ENCODE data around the gene EYS. TPM values are rescaled to one million over a fixed set of nuclear protein-coding genes. Genes with fewer than 3 reads are reported as not detected.

EYS gene
- polyA plus RNA-seq, 1 of the 3 experiments (the other 2 are of a cell fraction), result 0.05 TPM

DNA sequence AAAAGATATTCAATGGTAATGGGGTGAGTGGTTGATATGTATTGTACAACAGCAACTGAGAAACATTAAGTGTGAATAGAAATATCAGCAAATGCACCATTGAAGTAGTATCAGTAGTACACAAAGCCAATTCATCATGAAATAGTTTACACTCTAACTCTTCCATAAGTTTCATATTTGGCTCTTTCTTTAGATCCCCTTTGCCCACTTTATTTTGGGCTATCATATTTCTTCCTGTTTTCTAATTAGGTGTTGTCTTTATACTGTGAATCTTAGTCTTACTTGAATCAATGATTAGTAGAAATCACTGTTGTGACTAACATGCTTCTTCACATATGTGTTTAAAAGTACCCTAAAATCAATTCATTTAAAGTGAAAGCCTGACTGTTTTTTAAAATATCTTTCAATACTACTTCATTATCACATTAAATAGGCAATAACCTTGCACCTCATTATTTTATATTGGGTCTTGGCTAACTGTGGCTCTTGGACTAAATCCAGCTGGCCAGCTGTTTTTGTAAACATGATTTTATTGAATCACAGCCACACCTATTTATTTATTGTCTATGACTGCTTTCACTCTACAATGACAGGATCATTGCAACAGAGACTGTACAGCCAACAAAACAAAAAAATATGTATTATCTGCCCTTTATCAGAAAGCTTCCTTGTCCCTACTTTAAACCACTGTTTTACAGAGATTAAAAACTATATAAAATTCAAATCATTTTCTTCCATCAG, 38.9 kb downstream of the EYS start:
- Histone ChIP-seq H3K79me2 (ENCODE audit: insufficient read depth) (no peaks in the 10 kb centered on the region), H3K4me2 (no peak overlapping the region), H3K9me2 (no peaks in the 10 kb centered on the region), H3K4me1 (ENCODE audit: control insufficient read depth in 1 of 2, insufficient read depth in 2 of 2, low read depth in 1 of 2, low read length in 1 of 2) (no peaks in the 10 kb centered on the region), H3F3A (replicated peaks; ENCODE audit: insufficient read depth) (no peaks in the 10 kb centered on the region), H3K9me3 (no peaks in the 10 kb centered on the region), H3K27ac (ENCODE audit: low read depth in 2 of 2, low read length in 1 of 2) (no peak overlapping the region), H3K9ac (no peak overlapping the region), H3K36me3 (replicated peaks in 1 of 2; ENCODE audit: control insufficient read depth in 1 of 2, insufficient read depth in 2 of 2, low read length in 1 of 2) (no peaks in the 10 kb centered on the region), H3K27me3 (ENCODE audit: insufficient read depth) (no peaks in the 10 kb centered on the region), H2AFZ (ENCODE audit: low read depth) (no peak overlapping the region), H3K4me3 (ENCODE audit: low read depth in 2 of 2, low read length in 1 of 2) (no peak overlapping the region), H4K20me1 (ENCODE audit: insufficient read depth) (no peaks in the 10 kb centered on the region)
- ChIA-PET CTCF (interaction anchor here (0.6 kb wide), 1 partner anchor 1517 kb away, joined by 3 read pairs; no protein-coding TSS in a partner anchor), POLR2A (no interaction called here)
- no peak for DNase-seq
- TF ChIP-seq MEF2A (IDR thresholded peaks at IDR 0.05; ENCODE audit: borderline replicate concordance, low read depth), result no peak
- no peak for TF ChIP-seq EZH2phosphoT487 (IDR thresholded peaks at IDR 0.05; ENCODE audit: borderline replicate concordance, low read depth)
- TF ChIP-seq, protein P1, sequence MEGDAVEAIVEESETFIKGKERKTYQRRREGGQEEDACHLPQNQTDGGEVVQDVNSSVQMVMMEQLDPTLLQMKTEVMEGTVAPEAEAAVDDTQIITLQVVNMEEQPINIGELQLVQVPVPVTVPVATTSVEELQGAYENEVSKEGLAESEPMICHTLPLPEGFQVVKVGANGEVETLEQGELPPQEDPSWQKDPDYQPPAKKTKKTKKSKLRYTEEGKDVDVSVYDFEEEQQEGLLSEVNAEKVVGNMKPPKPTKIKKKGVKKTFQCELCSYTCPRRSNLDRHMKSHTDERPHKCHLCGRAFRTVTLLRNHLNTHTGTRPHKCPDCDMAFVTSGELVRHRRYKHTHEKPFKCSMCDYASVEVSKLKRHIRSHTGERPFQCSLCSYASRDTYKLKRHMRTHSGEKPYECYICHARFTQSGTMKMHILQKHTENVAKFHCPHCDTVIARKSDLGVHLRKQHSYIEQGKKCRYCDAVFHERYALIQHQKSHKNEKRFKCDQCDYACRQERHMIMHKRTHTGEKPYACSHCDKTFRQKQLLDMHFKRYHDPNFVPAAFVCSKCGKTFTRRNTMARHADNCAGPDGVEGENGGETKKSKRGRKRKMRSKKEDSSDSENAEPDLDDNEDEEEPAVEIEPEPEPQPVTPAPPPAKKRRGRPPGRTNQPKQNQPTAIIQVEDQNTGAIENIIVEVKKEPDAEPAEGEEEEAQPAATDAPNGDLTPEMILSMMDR (IDR thresholded peaks at IDR 0.05), result no peak

DNA sequence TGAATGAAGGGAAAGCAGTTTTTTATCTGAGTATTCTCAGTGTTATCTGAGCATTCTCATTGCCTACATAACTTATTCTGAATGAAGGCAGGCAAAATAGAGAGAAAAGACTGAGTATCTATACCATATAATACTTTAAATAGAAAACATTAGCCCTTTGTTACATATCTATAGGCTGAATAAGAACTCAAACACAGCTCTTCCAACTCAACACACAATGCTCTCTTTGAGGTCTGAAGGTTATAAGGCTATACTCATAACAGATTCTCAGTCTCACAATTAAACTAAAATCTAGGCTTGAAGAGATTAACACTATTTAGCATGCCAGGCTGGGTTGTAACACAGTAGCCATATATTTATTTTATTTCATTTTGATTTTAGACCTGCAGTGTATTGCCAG, 56.9 kb downstream of the EYS start:
- H3K4me1 ChIP-seq (ENCODE audit: control insufficient read depth in 1 of 2, insufficient read depth in 2 of 2, low read depth in 1 of 2, low read length in 1 of 2), result no peaks in the 10 kb centered on the region; a peak in 1 of 4 replicates
- no peak overlapping the region for H2AFZ ChIP-seq (ENCODE audit: low read depth)
- H3K27ac ChIP-seq (ENCODE audit: low read depth in 2 of 2, low read length in 1 of 2), result no peak overlapping the region
- no peaks in the 10 kb centered on the region for H3F3A ChIP-seq (replicated peaks; ENCODE audit: insufficient read depth)
- no peaks in the 10 kb centered on the region for H3K9me3 ChIP-seq
- no peak overlapping the region for H3K4me3 ChIP-seq (ENCODE audit: low read depth in 2 of 2, low read length in 1 of 2)
- no peaks in the 10 kb centered on the region for H3K36me3 ChIP-seq (replicated peaks in 1 of 2; ENCODE audit: control insufficient read depth in 1 of 2, insufficient read depth in 2 of 2, low read length in 1 of 2)
- no peak overlapping the region for H3K9ac ChIP-seq
- ChIA-PET POLR2A (no interaction called here), CTCF (no interaction called here)
- no peaks in the 10 kb centered on the region for H3K27me3 ChIP-seq (ENCODE audit: insufficient read depth)
- no peaks in the 10 kb centered on the region for H3K9me2 ChIP-seq
- TF ChIP-seq, protein P2, sequence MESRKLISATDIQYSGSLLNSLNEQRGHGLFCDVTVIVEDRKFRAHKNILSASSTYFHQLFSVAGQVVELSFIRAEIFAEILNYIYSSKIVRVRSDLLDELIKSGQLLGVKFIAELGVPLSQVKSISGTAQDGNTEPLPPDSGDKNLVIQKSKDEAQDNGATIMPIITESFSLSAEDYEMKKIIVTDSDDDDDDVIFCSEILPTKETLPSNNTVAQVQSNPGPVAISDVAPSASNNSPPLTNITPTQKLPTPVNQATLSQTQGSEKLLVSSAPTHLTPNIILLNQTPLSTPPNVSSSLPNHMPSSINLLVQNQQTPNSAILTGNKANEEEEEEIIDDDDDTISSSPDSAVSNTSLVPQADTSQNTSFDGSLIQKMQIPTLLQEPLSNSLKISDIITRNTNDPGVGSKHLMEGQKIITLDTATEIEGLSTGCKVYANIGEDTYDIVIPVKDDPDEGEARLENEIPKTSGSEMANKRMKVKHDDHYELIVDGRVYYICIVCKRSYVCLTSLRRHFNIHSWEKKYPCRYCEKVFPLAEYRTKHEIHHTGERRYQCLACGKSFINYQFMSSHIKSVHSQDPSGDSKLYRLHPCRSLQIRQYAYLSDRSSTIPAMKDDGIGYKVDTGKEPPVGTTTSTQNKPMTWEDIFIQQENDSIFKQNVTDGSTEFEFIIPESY (IDR thresholded peaks at IDR 0.05; ENCODE audit: borderline replicate concordance, low read depth), result no peak
- TF ChIP-seq ELF1 (IDR thresholded peaks at IDR 0.05) (no peak), SIN3A (IDR thresholded peaks at IDR 0.05; ENCODE audit: borderline replicate concordance, low read depth, low read length) (no peak), TAF1 (IDR thresholded peaks at IDR 0.05; ENCODE audit: borderline replicate concordance, low read depth, low read length) (no peak), RFX5 (IDR thresholded peaks at IDR 0.05; ENCODE audit: low read length) (no peak), GABPA (IDR thresholded peaks at IDR 0.05; ENCODE audit: low read depth) (no peak), NFIC (IDR thresholded peaks at IDR 0.05; ENCODE audit: borderline replicate concordance) (no peak), GATA2 (CRISPR knock-in tag; IDR thresholded peaks at IDR 0.05) (no peak), SMC3 (IDR thresholded peaks at IDR 0.05; ENCODE audit: low read depth, low read length) (no peak), FOXJ3 (CRISPR knock-in tag; IDR thresholded peaks at IDR 0.05) (no peak), RCOR1 (IDR thresholded peaks at IDR 0.05; ENCODE audit: low read length) (no peak)
- TF ChIP-seq, protein P3, sequence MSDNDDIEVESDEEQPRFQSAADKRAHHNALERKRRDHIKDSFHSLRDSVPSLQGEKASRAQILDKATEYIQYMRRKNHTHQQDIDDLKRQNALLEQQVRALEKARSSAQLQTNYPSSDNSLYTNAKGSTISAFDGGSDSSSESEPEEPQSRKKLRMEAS (IDR thresholded peaks at IDR 0.05; ENCODE audit: low read depth), result no peak
- TF ChIP-seq, protein P4, sequence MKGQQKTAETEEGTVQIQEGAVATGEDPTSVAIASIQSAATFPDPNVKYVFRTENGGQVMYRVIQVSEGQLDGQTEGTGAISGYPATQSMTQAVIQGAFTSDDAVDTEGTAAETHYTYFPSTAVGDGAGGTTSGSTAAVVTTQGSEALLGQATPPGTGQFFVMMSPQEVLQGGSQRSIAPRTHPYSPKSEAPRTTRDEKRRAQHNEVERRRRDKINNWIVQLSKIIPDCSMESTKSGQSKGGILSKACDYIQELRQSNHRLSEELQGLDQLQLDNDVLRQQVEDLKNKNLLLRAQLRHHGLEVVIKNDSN (IDR thresholded peaks at IDR 0.05; ENCODE audit: borderline replicate concordance, low read depth), result no peak
- TF ChIP-seq, protein P5, sequence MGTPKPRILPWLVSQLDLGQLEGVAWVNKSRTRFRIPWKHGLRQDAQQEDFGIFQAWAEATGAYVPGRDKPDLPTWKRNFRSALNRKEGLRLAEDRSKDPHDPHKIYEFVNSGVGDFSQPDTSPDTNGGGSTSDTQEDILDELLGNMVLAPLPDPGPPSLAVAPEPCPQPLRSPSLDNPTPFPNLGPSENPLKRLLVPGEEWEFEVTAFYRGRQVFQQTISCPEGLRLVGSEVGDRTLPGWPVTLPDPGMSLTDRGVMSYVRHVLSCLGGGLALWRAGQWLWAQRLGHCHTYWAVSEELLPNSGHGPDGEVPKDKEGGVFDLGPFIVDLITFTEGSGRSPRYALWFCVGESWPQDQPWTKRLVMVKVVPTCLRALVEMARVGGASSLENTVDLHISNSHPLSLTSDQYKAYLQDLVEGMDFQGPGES (IDR thresholded peaks at IDR 0.05; ENCODE audit: low read depth, low read length), result no peak
- no peaks in the 10 kb centered on the region for H4K20me1 ChIP-seq (ENCODE audit: insufficient read depth)
- no peaks in the 10 kb centered on the region for H3K79me2 ChIP-seq (ENCODE audit: insufficient read depth)
- no peak overlapping the region for H3K4me2 ChIP-seq
- no peak for DNase-seq

All from SK-N-SH (cell line).